ENCODE results near the gene PCSK7.

Gene PCSK7

GRCh38 chr11:117181586-117182550, 50.0 kb downstream of the PCSK7 start:
- no peak for DNase-seq

GRCh38 chr11:117180661-117181585, 51.0 kb downstream of the PCSK7 start:
- DNase-seq: peak; percentile 54

- DNase-seq: no peak
Measured at GRCh38 chr11:117180020-117180419, 51.9 kb downstream of the PCSK7 start.

GRCh38 chr11:117179048-117179999, 52.5 kb downstream of the PCSK7 start:
- DNase-seq: peak; percentile 25

GRCh38 chr11:117178210-117179034, 53.5 kb downstream of the PCSK7 start, which contains the start of gene SIDT2:
Gene SIDT2, plus strand, starts transcription at chr11:117178743. Its CDS starts 521 bp downstream, at chr11:117179264.
- peak; percentile 86 for DNase-seq

- DNase-seq: no peak
Measured at GRCh38 chr11:117177534-117178209, 54.2 kb downstream of the PCSK7 start.

GRCh38 chr11:117176186-117176585, 55.7 kb downstream of the PCSK7 start:
- DNase-seq: no peak

- no peak for DNase-seq
Measured at GRCh38 chr11:117175781-117176180, 56.1 kb downstream of the PCSK7 start.

GRCh38 chr11:117175104-117175503, 56.8 kb downstream of the PCSK7 start:
- no peak for DNase-seq

GRCh38 chr11:117172724-117173421, 59.0 kb downstream of the PCSK7 start:
- no peak for DNase-seq

- DNase-seq: no peak
Measured at GRCh38 chr11:117171404-117172061, 60.3 kb downstream of the PCSK7 start.

GRCh38 chr11:117171007-117171403, 60.9 kb downstream of the PCSK7 start:
- no peak for DNase-seq

GRCh38 chr11:117170210-117170609, 61.7 kb downstream of the PCSK7 start:
- DNase-seq: no peak

- no peak for DNase-seq
Measured at GRCh38 chr11:117169736-117170135, 62.1 kb downstream of the PCSK7 start.

- no peak for DNase-seq
Measured at GRCh38 chr11:117166491-117166890, 65.4 kb downstream of the PCSK7 start.

- no peak for DNase-seq
Measured at GRCh38 chr11:117160826-117161225, 71.0 kb downstream of the PCSK7 start.

- no peak for DNase-seq
Measured at GRCh38 chr11:117159892-117160291, 72.0 kb downstream of the PCSK7 start.

GRCh38 chr11:117157507-117157906, 74.4 kb downstream of the PCSK7 start:
- no peak for DNase-seq

GRCh38 chr11:117154468-117154867, 77.4 kb downstream of the PCSK7 start:
- no peak for DNase-seq
